Measurements from ENCODE around the gene YY1.

The YY1 gene

GRCh38 chr14:100306101-100306997 lies 67.4 kb downstream of the YY1 start, which contains the start of gene SLC25A29 (continued):
- TF ChIP-seq ZBTB44 (tag by site-specific recombination; IDR thresholded peaks at IDR 0.05) (no peak), TSHZ1 (tag by site-specific recombination; IDR thresholded peaks at IDR 0.05; ENCODE audit: borderline replicate concordance) (no peak), ZNF777 (tag by site-specific recombination; IDR thresholded peaks at IDR 0.05; ENCODE audit: borderline replicate concordance) (no peak), ZSCAN4 (tag by site-specific recombination; IDR thresholded peaks at IDR 0.05) (no peak), ZNF311 (tag by site-specific recombination; IDR thresholded peaks at IDR 0.05; ENCODE audit: borderline replicate concordance) (no peak), ZBTB6 (tag by site-specific recombination; IDR thresholded peaks at IDR 0.05) (no peak), ZNF488 (tag by site-specific recombination; IDR thresholded peaks at IDR 0.05) (no peak), SP2 (tag by site-specific recombination; IDR thresholded peaks at IDR 0.05) (no peak), ZBTB20 (tag by site-specific recombination; IDR thresholded peaks at IDR 0.05) (no peak), ZNF184 (tag by site-specific recombination; IDR thresholded peaks at IDR 0.05) (no peak), ZNF548 (tag by site-specific recombination; IDR thresholded peaks at IDR 0.05) (no peak), ZNF707 (tag by site-specific recombination; IDR thresholded peaks at IDR 0.05) (no peak), ZNF561 (tag by site-specific recombination; IDR thresholded peaks at IDR 0.05; ENCODE audit: borderline replicate concordance) (no peak), ZBTB17 (tag by site-specific recombination; IDR thresholded peaks at IDR 0.05) (no peak), OSR2 (tag by site-specific recombination; IDR thresholded peaks at IDR 0.05) (no peak), ZNF513 (tag by site-specific recombination; IDR thresholded peaks at IDR 0.05) (no peak), ZNF132 (tag by site-specific recombination; IDR thresholded peaks at IDR 0.05; ENCODE audit: borderline replicate concordance) (no peak), ZNF175 (tag by site-specific recombination; IDR thresholded peaks at IDR 0.05) (no peak), ZNF558 (tag by site-specific recombination; IDR thresholded peaks at IDR 0.05) (no peak), ZBTB48 (tag by site-specific recombination; IDR thresholded peaks at IDR 0.05) (peak; percentile 62; the same call in 1 of the 2 replicates), ZNF449 (tag by site-specific recombination; IDR thresholded peaks at IDR 0.05) (no peak), ZNF341 (tag by site-specific recombination; IDR thresholded peaks at IDR 0.05; ENCODE audit: low read depth) (peak; percentile 92), KLF8 (tag by site-specific recombination; IDR thresholded peaks at IDR 0.05) (peak; percentile 46; the same call in 1 of the 2 replicates), PRDM4 (tag by site-specific recombination; IDR thresholded peaks at IDR 0.05) (no peak), KLF1 (tag by site-specific recombination; IDR thresholded peaks at IDR 0.05) (no peak)

Data from HEK293 (cell line).